SKM-1 (cell line): ENCODE data around the gene LDLRAD4.
"Not testable (repeated sequence)": the region's sequence is repeated elsewhere in the genome, so short reads cannot be mapped to it uniquely, and the experiment has no call there.

Experiments
- DNase-seq: peaks from one replicate; lab custom pipeline; 2025; ENCODE audit not compliant: unreplicated experiment; lab: John Stamatoyannopoulos, UW

The LDLRAD4 gene

DNA sequence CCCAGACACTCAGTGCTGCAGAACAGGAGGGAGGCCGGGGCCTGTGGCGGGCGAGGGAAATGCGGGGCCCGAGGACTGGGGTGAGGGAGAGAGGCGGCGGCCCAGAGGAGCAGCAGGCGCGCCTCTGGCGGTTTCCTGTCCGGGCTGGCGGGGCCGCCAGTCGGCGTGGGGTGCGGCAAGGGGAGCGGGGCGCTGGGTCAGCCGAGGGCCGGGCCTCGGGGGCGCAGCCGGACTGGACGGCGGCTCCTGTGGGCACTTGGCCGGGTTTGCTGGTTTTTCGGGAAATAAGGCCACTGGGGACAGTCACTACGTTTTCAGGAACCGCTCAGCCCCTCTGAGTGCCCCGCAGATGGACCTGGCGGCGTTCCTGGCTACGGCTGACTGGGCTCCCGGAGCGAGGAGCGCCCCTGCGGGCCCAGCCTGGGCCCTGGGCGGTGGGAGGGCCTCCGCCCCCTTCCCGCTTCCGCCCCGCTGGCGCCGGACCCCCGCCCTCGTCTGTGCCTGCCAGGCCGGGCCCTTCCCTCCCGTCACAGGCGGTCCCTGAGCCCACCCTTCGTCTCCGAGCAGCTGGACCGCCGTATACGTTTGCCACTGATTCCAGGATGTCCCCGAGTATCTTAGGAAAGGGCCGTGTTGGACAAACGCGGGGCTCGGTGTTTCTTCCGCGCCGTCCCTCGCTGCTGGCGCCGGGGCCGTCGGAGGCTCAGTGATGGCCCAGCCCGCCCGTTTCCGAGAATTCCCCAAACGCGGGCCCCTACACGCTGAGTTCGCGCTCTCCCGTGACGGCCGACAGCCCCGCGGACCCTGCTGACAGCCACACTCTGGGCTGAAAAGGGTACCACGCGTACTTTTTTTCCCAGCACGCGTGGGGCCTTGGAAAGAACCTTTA is 423.2 kb downstream of the LDLRAD4 start:
- DNase-seq: no peak

DNA sequence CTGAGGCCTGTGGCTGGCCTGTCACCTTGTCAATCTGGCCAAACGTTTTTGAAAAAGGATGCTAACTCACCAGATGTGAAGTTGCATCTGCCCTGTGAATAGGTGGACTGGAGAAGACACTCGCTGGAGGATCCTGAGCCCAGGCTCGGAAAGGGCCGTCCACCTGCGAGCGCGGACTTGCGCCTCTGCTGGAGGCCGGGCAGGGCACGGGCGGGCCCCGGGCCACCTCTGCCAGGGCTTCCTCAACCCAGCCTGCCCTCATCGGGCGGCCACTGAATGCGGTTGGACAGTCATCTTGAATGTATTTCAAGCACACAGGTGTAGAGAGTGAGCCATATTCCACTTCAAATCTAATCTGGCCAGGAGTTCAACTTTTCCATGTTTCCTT is 423.9 kb downstream of the LDLRAD4 start:
- no peak for DNase-seq

DNA sequence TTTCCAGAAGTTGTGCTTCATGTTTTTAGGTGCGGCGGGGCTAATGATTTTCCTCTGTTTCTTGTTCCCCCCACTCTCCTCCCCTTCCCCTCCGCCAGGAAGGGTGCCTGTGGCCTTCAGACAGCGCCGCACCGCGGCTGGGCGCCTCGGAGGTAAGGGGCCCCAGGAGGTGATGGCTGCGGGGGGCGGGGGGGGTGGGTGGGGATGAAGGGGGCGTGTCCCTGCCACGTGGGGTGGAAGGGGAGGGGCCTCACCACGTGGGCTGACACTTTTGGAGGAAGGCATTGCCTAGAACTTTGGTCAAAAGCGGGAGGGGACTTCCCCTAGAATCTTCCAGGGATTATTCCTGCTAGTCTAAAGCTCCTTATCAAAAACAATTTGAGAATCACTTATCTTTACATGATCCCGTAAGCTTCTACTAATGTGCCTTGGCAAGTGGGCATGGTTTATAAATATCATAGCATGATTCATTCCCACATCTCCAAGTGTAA is 424.7 kb downstream of the LDLRAD4 start:
- DNase-seq: no peak

DNA sequence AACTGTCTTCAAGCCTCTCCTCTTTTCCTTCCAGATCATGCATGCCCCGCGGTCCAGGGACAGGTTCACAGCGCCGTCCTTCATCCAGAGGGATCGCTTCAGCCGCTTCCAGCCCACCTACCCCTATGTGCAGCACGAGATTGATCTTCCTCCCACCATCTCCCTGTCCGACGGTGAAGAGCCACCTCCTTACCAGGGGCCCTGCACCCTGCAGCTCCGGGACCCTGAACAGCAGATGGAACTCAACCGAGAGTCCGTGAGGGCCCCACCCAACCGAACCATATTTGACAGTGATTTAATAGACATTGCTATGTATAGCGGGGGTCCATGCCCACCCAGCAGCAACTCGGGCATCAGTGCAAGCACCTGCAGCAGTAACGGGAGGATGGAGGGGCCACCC is 426.5 kb downstream of the LDLRAD4 start:
- no peak for DNase-seq

DNA sequence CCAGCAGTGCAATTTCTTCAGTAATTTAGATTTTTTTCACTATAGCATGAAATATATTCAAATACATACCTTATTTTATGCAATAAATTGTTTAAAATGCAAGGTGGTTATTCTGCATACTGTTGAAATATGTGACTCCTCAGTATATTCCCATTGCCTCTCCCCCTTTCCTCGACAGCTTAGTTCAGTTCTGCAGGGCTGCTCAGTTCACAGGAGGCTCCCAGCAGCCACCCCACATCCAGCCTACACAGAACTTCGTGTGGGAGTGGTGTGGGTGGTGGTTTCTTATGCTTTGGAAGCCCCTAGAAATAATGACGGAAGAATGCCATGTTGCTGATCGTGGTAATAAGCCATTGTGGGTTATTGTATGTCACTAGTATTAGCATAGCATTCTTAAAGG is 428.1 kb downstream of the LDLRAD4 start:
- no peak for DNase-seq

DNA sequence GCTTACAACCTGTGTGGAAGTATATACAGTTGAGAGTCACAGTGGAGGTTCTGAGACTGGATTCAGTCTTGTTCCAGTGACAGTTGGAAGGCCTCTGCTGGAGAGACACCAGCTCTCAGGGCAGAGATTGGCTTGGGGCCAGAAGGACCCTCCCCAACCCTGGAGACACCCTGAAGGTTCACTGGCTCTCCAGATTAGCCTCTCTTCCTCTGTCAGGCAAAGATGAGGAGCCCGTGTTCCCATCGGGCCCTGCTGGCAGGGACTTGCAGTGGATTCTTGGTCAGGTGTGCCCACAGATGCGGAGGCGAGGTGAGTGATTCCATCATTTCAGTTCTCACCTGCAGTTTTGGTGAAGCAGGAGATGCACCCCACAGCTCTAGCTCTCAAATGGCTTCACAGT is 429.2 kb downstream of the LDLRAD4 start:
- no peak for DNase-seq

DNA sequence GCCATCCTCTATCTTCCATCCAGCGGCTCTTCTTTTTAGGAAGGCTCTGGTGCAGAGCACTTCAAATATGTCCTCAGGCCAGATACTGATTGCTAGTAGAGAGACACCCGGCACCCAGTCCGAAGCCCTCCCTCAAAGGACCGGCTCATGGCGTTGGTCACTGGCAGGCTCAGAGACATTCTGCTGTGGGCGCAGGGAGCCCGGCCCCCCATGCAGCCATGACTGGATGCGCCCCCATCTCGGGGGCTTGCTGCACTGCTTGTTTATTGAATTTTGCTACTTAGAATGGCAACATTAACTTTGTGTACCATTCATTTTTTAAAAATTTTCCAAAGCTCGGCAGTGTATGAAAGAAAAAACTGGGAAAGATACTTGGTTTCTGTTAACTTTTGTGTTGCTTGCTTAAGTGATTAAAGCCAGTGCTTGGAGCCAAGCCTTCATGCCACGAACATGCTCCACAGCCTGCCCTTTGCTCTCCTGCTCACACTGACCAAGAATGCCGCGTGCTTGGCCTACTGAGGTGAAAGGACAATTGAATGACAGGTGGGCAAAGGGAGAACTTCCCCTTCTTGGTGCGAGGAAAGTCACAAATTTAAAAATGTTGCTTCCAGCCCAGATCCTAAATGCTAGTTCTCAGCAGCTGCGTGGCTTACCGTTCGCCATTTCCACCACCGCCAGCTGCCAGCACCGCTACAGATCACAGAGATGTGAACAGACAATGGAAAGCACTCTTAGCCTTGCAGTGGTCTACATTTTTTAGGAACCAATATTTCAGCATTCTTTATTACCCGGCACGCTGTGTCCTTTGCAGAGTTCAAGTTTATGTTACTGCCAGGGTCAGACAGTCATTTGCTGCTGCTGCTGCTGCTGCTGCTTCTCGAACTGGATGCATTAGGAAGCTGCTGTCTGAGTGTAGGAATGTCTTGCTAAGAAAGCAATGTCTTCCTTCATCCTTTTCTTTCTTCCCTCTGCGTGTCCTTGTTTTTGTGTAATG is 431.1 kb downstream of the LDLRAD4 start:
- DNase-seq: no peak

DNA sequence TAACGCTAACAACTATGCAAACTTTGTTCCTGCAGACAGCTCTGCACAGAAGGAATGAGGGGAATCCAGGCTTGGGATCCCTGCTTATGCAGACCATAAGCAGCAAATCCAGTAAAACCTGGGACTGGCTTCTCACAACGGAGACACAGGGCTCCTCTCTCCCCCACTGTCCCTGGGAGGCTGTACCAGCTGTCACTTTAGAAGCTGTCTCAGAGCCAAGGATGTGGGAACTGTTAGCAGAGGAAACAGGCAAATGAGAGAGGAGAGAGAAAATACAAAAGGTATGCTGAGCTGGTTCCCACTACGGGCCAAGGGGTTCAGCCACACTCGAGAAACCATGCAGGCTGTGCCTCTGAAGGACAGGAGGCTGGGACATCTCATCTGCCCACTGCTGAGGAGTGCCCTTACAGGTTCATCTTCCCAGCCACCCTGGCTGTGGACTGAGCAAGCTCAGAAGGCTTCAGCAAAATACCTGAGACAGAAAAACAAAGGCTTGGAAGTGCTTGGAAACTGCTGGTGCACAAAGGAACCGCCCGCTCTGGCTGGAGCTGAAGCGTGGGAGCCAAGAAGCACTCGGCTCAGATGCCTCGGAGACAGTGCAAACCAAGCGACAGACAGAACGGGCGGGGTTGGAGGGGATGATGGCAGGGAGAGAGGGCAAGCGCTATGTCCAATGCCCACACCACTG is 435.3 kb downstream of the LDLRAD4 start:
- DNase-seq: no peak

DNA sequence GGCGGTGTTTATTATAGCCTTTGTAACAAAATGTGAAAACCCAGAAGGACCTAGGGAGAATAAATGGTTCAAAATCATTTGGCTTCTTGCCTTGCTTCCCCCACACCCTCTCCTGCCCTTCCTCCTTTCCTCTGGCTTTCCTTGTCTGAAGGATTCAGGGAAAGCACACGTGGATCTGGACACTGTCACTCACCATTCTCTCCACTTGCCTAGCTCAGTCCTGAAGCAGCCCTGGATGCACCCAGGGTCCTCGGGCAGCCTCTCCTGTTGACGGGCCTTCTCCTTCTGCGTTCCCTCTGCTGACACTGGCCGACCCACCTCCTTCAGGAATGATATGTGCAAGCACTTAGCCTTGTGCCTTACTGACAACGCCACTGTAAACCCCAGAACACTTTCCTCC is 439.4 kb downstream of the LDLRAD4 start:
- DNase-seq: no peak

DNA sequence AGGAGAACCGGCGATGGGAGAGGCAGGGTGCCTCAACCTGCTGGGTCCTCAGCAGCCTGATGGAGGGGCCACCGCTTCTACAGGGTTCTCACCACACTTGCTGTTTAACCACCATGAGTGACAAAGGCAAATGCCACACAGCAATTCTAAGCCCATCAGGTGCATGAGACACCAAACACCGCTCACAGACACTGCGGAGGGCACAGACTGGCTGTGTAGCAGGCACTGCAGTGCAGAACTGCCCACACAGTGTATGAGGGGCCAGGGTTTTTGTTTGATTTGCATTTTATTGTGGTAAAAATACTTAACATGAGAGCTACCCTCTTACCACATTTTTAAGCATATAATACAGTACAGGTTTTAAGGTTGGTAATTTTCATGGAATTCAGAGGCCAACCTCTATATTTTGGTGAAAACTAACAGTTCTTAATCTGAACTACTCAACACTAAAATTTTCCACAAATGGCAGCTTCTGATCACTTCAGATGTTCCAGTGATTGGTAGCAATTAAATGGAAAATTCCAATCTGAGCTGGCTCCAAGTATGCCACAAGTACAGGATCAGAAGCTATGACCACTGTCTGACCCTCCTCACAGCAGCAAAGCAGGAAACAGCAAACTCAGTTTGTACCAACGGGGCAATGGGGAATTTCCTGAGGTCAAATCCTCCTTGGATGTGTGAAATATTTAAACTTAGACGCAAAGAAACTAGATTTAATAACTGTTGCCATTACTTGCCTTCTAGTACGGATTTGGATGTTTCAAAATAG is 440.1 kb downstream of the LDLRAD4 start:
- DNase-seq: no peak

DNA sequence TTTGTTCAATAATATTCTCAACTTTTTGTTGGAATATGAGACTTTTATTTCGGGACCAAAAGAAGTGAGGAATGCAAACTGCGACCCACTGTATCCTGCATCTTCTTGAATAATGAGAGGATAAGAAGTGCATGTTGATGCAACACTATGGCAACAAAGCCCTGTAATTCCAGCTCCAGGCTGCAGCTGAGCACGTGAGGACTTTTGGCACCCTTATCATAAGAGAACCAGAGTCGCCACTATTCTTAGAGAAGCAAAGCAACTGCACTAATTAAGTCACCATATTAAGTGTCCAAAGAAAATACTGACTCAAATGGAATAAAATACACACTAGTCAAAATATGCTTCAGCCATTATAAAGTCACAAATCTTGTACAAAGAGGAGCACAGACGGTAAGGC is 441.9 kb downstream of the LDLRAD4 start:
- DNase-seq: no peak

DNA sequence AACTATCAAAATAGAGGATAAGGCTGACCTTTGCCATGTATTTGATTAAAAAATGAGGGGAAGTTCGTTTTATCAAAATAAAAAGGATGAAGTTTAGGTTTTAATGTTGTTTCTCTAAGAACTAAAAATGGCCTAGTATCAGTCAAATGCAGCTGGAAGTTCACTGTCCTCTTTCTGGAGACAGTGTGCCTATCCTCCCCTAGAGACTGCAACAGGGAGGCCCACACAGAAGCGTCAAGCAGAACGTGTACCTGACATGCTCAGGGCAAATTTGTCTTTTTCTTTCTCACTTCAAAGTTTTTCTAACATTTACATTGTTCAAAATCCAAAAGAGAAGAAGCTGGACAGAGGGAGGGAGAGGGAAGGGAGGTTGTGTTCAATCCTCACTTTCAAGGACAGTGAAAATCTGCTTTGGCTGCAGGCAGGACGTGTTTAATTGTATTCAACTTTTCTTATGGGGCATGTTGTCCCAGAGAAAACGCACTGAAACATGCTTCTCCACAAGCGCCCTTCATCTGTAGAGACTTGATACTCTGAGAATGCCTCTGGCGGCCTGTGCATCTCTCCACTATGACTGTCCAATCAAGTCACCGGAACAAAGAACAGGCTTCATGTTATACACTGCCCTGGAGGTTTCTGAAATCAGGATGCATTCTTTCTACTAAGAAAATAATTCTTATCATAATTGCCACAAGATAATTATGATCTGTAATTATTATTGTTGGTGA is 442.7 kb downstream of the LDLRAD4 start:
- no peak for DNase-seq

DNA sequence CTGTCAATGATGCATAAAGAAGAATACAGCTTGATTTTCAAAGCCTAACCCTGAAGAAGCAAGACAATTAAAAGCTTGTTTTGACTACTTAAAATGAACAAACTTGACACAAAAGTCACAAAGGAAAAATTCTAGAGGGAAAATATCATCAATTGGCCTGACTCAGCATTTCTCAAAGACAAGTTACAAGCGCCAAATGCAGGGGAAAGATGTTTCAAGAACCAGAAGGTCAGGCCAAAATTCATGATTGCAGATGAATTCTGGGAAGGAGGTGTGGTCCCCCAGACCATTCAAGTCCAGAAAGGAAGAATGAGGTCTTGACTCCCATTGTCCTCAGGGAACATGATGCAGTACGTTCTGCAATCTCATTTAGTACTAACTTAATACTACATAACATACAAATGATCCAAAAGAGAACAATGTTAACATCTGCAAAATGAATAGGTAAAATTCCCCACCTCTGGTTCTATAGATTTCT is 443.3 kb downstream of the LDLRAD4 start:
- DNase-seq: no peak

DNA sequence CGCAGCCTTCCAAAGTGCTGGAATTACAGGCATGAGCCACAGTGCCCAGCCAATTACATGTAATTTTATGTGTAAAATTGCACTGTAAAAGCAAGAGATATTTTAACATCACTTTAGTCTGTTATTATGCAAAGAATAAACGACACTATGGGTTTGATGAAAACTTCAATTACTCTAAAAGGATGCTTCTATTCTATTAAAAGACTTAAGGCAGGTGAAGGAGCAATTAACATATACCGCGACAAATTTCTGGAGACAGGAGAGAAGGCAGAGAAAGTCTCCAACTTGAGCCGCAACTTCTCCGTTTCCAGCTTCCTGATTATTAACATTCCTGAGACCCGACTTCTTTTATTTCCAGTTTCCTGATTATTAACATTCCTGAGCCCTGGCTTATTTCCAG is 454.1 kb downstream of the LDLRAD4 start:
- no peak for DNase-seq

DNA sequence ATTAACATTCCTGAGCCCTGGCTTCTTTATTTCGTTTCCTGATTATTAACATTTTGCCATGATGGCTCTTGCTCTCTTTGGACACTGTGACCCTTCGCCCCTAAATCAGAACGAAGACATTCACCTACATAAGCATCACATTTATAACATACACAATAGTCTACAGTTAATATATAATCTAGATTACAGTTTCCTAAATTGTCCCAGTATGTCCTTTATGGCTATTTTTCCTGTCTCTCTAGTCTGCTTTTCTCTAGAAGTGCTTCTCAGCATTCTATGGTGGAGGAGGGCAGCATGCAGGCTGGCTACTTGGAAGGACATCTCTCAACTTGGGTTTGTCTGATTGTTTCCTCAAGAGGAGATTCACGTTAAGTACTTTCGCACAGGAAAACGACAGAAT is 457.9 kb downstream of the LDLRAD4 start:
- no peak for DNase-seq

DNA sequence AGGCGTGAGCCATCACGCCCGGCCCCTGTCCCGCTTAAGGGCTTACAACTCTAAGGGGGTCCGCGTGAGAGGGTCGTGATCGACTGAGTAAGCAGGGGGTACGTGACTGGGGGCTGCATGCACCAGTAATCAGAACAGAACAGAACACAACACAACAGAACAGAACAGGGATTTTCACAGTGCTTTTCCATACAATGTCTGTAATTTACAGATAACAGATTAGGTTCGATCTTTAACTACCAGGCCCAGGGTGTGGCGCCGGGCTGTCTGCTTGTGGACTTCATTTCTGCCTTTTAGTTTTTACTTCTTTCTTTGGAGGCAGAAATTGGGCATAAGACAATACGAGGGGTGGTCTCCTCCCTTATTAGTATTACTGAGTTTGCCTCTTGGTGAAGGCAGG is 458.8 kb downstream of the LDLRAD4 start:
- not testable (repeated sequence) for DNase-seq

DNA sequence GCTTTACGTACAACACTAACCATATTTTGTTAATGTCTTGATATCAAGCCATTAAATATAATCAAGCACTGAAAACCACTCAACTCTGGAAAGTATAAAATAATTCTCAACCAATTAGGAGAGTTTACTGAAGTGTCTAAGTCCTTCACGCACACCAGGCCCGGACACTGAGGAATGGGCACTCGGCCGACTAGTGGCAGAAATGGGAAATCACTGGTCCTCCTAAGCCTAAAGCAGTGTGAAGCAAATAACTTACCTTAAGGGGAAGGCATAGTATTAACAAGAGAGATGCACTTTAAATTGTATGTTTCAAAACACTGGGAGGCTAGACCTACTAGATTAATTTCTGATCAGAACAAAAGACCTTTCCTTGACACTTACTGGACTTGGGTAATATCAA is 462.1 kb downstream of the LDLRAD4 start:
- DNase-seq: no peak

DNA sequence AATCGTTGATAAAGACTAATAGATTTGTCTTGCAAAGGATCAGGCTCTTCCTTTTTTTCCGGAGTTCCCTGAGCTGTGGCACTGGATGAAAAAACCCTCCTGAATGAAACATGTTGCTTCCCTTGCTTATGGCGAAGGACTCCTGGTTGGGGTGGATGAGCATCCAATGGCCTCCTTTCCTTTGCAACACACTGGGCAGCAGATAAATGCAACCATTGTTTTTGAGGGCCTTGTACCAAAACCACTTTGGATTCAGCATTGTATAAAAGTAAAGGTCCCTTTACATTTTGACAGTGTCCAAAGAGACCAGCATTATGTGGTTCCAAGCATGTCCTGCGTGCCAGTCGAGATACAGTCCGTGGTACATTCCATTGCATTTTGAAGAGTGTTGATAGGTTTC is 463.1 kb downstream of the LDLRAD4 start:
- no peak for DNase-seq

DNA sequence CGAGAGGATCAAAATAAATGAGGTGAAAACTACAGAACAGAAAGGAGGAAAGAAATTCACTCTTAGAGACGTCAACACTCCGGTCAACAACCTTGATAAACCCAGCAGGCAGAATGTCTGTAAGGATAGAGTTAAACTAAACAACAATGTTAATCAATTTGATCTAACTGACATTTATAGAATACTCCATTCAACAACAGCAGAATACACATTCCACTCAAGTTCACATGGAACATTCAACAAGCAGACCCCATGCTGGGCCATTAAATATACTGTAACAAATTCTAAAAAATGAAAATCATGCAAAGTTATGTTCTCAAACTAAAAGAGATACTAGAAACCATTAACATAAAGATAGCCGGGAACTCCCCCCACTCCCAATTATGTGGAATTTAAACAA is 466.0 kb downstream of the LDLRAD4 start:
- DNase-seq: no peak
